Liver (tissue), 9 donors: Measurements from ENCODE around the gene PGM3. TPM values are rescaled to one million over a fixed set of nuclear protein-coding genes. Genes with fewer than 3 reads are reported as not detected.

Source experiments
- DNase-seq: peaks from one replicate; pipeline ENCODE4 v3.0.0-alpha.2; 2017; ENCODE audit warnings: low spot score
- H3K27ac ChIP-seq, 2 donors: one replicate each; pipeline ENCODE4 v1.7.0; 2013; ENCODE audit warnings: inconsistent platforms in 2 of 2, low read length in 2 of 2, control low read depth in 1 of 2, low read depth in 1 of 2, mild to moderate bottlenecking in 1 of 2
- H3K27me3 ChIP-seq, 4 donors: one replicate each; pipeline versions ENCODE4 v1.6.1 to v1.7.0; 2013; ENCODE audit warnings: low read length in 3 of 4, inconsistent platforms in 1 of 4, mild to moderate bottlenecking in 1 of 4, moderate library complexity in 1 of 4; ENCODE audit not compliant: control insufficient read depth in 4 of 4, insufficient read depth in 4 of 4
- H3K36me3 ChIP-seq, 4 donors: one replicate each; pipeline versions ENCODE4 v1.6.1 to v1.7.0; 2013; ENCODE audit warnings: low read length in 3 of 4, mild to moderate bottlenecking in 3 of 4, low read depth in 1 of 4, moderate library complexity in 1 of 4; ENCODE audit not compliant: control insufficient read depth in 4 of 4, insufficient read depth in 3 of 4
- H3K4me1 ChIP-seq, 4 donors: one replicate each; pipeline versions ENCODE4 v1.6.1 to v1.7.0; 2013; ENCODE audit warnings: low read length in 3 of 4, mild to moderate bottlenecking in 3 of 4, moderate library complexity in 1 of 4; ENCODE audit not compliant: control insufficient read depth in 4 of 4, insufficient read depth in 4 of 4
- H3K4me3 ChIP-seq, 3 donors: one replicate each; pipeline versions ENCODE4 v1.6.1 to v1.7.0; 2013; ENCODE audit warnings: low read length in 3 of 3, control low read depth in 1 of 3, low read depth in 1 of 3, mild to moderate bottlenecking in 1 of 3
- H3K9ac ChIP-seq, 2 donors: one replicate each; pipeline ENCODE4 v1.7.0; 2013; ENCODE audit warnings: low read length in 2 of 2, mild to moderate bottlenecking in 2 of 2, moderate library complexity in 2 of 2, control low read depth in 1 of 2, low read depth in 1 of 2
- H3K9me3 ChIP-seq, 4 donors: one replicate each; pipeline versions ENCODE4 v1.6.1 to v1.7.0; 2013; ENCODE audit warnings: low read length in 3 of 4; ENCODE audit not compliant: control insufficient read depth in 4 of 4
- EGR1 ChIP-seq, 2 donors: IDR thresholded peaks; 2 replicates each; pipeline ENCODE4 v1.6.1; 2016 to 2018; ENCODE audit warnings: antibody characterized with exemption in 2 of 2, low read depth in 2 of 2
- FOXA1 ChIP-seq: IDR thresholded peaks from 2 replicates; pipeline ENCODE4 v1.6.1; 2016; ENCODE audit warnings: antibody characterized with exemption
- FOXA2 ChIP-seq: IDR thresholded peaks from 2 replicates; pipeline ENCODE4 v1.6.1; 2016; ENCODE audit warnings: antibody characterized with exemption
- GABPA ChIP-seq, 2 donors: IDR thresholded peaks in 1 of 2; conservative IDR thresholded peaks in 1 of 2; 2 replicates each; pipeline ENCODE4 v1.6.1; 2016; ENCODE audit warnings: antibody characterized with exemption in 2 of 2, mild to moderate bottlenecking in 1 of 2, moderate library complexity in 1 of 2
- HNF4A ChIP-seq, 2 donors: conservative IDR thresholded peaks; 2 replicates each; pipeline ENCODE4 v1.6.1; 2016; ENCODE audit warnings: antibody characterized with exemption in 2 of 2, mild to moderate bottlenecking in 2 of 2
- HNF4G ChIP-seq: IDR thresholded peaks from 2 replicates; pipeline ENCODE4 v1.6.1; 2016; ENCODE audit warnings: antibody characterized with exemption
- JUND ChIP-seq, 2 donors: IDR thresholded peaks; 2 replicates each; pipeline ENCODE4 v1.6.1; 2016; ENCODE audit warnings: antibody characterized with exemption in 2 of 2
- NR2F2 ChIP-seq: IDR thresholded peaks from 2 replicates; pipeline ENCODE4 v1.6.1; 2016; ENCODE audit warnings: antibody characterized with exemption
- RAD21 ChIP-seq, 2 donors: IDR thresholded peaks; 2 replicates each; pipeline ENCODE4 v1.6.1; 2016; ENCODE audit warnings: antibody characterized with exemption in 2 of 2, mild to moderate bottlenecking in 2 of 2
- RXRA ChIP-seq, 2 donors: IDR thresholded peaks; 2 replicates each; pipeline ENCODE4 v1.6.1; 2017 to 2018; ENCODE audit warnings: antibody characterized with exemption in 2 of 2, mild to moderate bottlenecking in 1 of 2
- SP1 ChIP-seq: IDR thresholded peaks from 2 replicates; pipeline ENCODE4 v1.6.1; 2018; ENCODE audit warnings: antibody characterized with exemption, mild to moderate bottlenecking
- TAF1 ChIP-seq: conservative IDR thresholded peaks from 2 replicates; pipeline ENCODE4 v1.6.1; 2016; ENCODE audit warnings: antibody characterized with exemption, mild to moderate bottlenecking
- YY1 ChIP-seq: IDR thresholded peaks from 2 replicates; pipeline ENCODE4 v1.6.1; 2016; ENCODE audit warnings: antibody characterized with exemption, mild to moderate bottlenecking
- WGBS: extraction: QIAGEN DNeasy Blood & Tissue Kit; methylation state at CpG from one replicate; pipeline ENCODE4 v1.1.7; 2013; 5-methylcytosine and 5-hydroxymethylcytosine counted together
- polyA plus RNA-seq, 2 donors: library from polyadenylated mRNA; stranded (reverse) in 1 of 2; unstranded in 1 of 2; fragments of 200-250 nt in 1 of 2; fragments of >200 nt in 1 of 2; fragmentation: Nextera tagmentation in 1 of 2; extraction: Ambion mirVana in 1 of 2; gene quantifications; one replicate each; pipeline versions ENCODE4 v1.2.1 to v1.2.3, GENCODE V29; 2013 to 2015
- total RNA-seq, 2 donors: library from RNA; depleted of rRNA; stranded (reverse); fragments of >200 nt; gene quantifications; one replicate each; pipeline ENCODE4 v1.2.3, GENCODE V29; 2014
- TF ChIP-seq, protein P1 (sequence below): IDR thresholded peaks from 2 replicates; pipeline ENCODE4 v1.6.1; 2016; ENCODE audit warnings: antibody characterized with exemption
- TF ChIP-seq, protein P2 (sequence below): IDR thresholded peaks from 2 replicates; pipeline ENCODE4 v1.6.1; 2016; ENCODE audit warnings: antibody characterized with exemption, mild to moderate bottlenecking
- TF ChIP-seq, protein P3 (sequence below): IDR thresholded peaks from 2 replicates; pipeline ENCODE4 v1.6.1; 2016; ENCODE audit warnings: antibody characterized with exemption
- TF ChIP-seq, protein P4 (sequence below): IDR thresholded peaks from 2 replicates; pipeline ENCODE4 v1.6.1; 2016; ENCODE audit warnings: antibody characterized with exemption
- TF ChIP-seq, protein P5 (sequence below): fragments of 150-350 bp; IDR thresholded peaks from 2 replicates; pipeline ENCODE4 v1.5.1; 2017; ENCODE audit warnings: improper control_type of control experiment, low read depth, low read length; ENCODE audit not compliant: missing input control
- donor health status: healthy.
- donor health status: healthy.
- donor health status: healthy.
- donor health status: healthy.
- donor health status: healthy.

PGM3 gene
- total and polyA plus RNA-seq, 4 donors, result 14.7 to 61.1 (median 26.0) TPM

DNA sequence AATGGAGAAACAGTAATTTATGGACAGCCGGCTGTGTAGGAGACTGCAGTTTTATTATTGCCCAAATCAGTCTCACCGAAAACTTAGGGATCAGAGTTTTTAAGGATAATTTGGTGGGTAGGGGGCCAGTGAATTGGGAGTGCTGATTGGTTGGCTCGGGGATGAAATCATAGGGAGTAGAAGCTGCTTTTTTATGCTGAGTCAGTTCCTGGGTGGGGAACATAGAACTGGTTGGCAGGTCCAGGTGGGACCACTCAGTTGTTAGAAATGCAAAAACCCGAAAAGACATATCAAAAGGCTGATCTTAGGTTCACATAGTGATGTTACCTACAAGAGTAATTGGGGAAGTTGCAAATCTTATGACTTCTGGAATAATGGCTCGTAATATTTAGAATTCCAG is 66.3 kb downstream of the PGM3 start:
- no peak overlapping the region for H3K4me3 ChIP-seq
- no peaks in the 10 kb centered on the region for H3K4me1 ChIP-seq
- TF ChIP-seq FOXA2 (no peak), SP1 (no peak), HNF4A (conservative IDR thresholded peaks at IDR 0.05) (no peak), EGR1 (IDR thresholded peaks at IDR 0.05; ENCODE audit: low read depth in 2 of 2) (no peak), RAD21 (IDR thresholded peaks at IDR 0.05) (no peak), YY1 (no peak), RXRA (IDR thresholded peaks at IDR 0.05) (no peak), NR2F2 (no peak), FOXA1 (no peak), HNF4G (no peak), GABPA (IDR thresholded peaks at IDR 0.05 in 1 of 2, conservative IDR thresholded peaks at IDR 0.05 in 1 of 2) (no peak), TAF1 (no peak), JUND (IDR thresholded peaks at IDR 0.05) (no peak)
- TF ChIP-seq, protein P1, sequence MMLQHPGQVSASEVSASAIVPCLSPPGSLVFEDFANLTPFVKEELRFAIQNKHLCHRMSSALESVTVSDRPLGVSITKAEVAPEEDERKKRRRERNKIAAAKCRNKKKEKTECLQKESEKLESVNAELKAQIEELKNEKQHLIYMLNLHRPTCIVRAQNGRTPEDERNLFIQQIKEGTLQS, result no peak
- TF ChIP-seq, protein P2, sequence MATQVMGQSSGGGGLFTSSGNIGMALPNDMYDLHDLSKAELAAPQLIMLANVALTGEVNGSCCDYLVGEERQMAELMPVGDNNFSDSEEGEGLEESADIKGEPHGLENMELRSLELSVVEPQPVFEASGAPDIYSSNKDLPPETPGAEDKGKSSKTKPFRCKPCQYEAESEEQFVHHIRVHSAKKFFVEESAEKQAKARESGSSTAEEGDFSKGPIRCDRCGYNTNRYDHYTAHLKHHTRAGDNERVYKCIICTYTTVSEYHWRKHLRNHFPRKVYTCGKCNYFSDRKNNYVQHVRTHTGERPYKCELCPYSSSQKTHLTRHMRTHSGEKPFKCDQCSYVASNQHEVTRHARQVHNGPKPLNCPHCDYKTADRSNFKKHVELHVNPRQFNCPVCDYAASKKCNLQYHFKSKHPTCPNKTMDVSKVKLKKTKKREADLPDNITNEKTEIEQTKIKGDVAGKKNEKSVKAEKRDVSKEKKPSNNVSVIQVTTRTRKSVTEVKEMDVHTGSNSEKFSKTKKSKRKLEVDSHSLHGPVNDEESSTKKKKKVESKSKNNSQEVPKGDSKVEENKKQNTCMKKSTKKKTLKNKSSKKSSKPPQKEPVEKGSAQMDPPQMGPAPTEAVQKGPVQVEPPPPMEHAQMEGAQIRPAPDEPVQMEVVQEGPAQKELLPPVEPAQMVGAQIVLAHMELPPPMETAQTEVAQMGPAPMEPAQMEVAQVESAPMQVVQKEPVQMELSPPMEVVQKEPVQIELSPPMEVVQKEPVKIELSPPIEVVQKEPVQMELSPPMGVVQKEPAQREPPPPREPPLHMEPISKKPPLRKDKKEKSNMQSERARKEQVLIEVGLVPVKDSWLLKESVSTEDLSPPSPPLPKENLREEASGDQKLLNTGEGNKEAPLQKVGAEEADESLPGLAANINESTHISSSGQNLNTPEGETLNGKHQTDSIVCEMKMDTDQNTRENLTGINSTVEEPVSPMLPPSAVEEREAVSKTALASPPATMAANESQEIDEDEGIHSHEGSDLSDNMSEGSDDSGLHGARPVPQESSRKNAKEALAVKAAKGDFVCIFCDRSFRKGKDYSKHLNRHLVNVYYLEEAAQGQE, result no peak
- TF ChIP-seq, protein P3, sequence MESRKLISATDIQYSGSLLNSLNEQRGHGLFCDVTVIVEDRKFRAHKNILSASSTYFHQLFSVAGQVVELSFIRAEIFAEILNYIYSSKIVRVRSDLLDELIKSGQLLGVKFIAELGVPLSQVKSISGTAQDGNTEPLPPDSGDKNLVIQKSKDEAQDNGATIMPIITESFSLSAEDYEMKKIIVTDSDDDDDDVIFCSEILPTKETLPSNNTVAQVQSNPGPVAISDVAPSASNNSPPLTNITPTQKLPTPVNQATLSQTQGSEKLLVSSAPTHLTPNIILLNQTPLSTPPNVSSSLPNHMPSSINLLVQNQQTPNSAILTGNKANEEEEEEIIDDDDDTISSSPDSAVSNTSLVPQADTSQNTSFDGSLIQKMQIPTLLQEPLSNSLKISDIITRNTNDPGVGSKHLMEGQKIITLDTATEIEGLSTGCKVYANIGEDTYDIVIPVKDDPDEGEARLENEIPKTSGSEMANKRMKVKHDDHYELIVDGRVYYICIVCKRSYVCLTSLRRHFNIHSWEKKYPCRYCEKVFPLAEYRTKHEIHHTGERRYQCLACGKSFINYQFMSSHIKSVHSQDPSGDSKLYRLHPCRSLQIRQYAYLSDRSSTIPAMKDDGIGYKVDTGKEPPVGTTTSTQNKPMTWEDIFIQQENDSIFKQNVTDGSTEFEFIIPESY, result no peak
- TF ChIP-seq, protein P4, sequence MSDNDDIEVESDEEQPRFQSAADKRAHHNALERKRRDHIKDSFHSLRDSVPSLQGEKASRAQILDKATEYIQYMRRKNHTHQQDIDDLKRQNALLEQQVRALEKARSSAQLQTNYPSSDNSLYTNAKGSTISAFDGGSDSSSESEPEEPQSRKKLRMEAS, result no peak
- H3K36me3 ChIP-seq, result peaks cover 11 to 64% (median 39%) of the 10 kb centered on the region in 4 donors
- H3K27ac ChIP-seq, result no peak overlapping the region
- no peak for DNase-seq
- 98% methylated on average over 5 of the region's 5 CpGs for WGBS
- H3K9ac ChIP-seq, result no peak overlapping the region
- no peaks in the 10 kb centered on the region for H3K9me3 ChIP-seq
- no peaks in the 10 kb centered on the region for H3K27me3 ChIP-seq

DNA sequence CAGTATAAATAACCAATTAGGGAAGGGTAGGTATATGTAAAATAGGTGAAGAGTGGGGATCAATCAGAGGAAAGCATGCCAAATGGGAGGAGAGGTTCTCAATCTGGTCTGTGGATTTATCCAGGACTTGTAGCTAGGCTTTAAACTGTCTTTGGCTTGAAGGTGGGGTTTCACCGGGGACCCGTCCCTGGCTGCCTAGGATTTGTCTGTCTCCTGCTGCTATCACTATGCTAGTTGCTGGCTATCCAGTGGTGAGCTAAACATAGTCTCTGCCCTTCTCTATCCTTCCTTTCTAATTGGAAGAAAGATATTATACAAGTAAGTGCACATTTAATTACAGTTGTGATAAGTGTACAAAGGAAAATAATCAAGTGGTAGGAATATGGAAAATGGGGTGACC is 66.8 kb downstream of the PGM3 start:
- no peak for DNase-seq
- H3K9ac ChIP-seq, result no peak overlapping the region
- H3K9me3 ChIP-seq, result no peaks in the 10 kb centered on the region
- H3K27ac ChIP-seq, result no peak overlapping the region
- 94% methylated on average over 2 of the region's 2 CpGs for WGBS
- no peaks in the 10 kb centered on the region for H3K27me3 ChIP-seq
- no peaks in the 10 kb centered on the region for H3K4me1 ChIP-seq
- peaks cover 11 to 63% (median 37%) of the 10 kb centered on the region in 4 donors for H3K36me3 ChIP-seq
- H3K4me3 ChIP-seq, result no peak overlapping the region
- TF ChIP-seq TAF1, result no peak
- no peak for TF ChIP-seq RXRA (IDR thresholded peaks at IDR 0.05)
- no peak for TF ChIP-seq GABPA (IDR thresholded peaks at IDR 0.05 in 1 of 2, conservative IDR thresholded peaks at IDR 0.05 in 1 of 2)
- no peak for TF ChIP-seq HNF4G
- TF ChIP-seq, protein P5, sequence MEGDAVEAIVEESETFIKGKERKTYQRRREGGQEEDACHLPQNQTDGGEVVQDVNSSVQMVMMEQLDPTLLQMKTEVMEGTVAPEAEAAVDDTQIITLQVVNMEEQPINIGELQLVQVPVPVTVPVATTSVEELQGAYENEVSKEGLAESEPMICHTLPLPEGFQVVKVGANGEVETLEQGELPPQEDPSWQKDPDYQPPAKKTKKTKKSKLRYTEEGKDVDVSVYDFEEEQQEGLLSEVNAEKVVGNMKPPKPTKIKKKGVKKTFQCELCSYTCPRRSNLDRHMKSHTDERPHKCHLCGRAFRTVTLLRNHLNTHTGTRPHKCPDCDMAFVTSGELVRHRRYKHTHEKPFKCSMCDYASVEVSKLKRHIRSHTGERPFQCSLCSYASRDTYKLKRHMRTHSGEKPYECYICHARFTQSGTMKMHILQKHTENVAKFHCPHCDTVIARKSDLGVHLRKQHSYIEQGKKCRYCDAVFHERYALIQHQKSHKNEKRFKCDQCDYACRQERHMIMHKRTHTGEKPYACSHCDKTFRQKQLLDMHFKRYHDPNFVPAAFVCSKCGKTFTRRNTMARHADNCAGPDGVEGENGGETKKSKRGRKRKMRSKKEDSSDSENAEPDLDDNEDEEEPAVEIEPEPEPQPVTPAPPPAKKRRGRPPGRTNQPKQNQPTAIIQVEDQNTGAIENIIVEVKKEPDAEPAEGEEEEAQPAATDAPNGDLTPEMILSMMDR, result no peak
- TF ChIP-seq YY1, result no peak
- TF ChIP-seq, protein P1, result no peak
- TF ChIP-seq FOXA1, result no peak
- no peak for TF ChIP-seq JUND (IDR thresholded peaks at IDR 0.05)
- TF ChIP-seq FOXA2, result no peak
- TF ChIP-seq NR2F2, result no peak
- TF ChIP-seq, protein P2, result no peak
- TF ChIP-seq, protein P4, result no peak
- no peak for TF ChIP-seq EGR1 (IDR thresholded peaks at IDR 0.05; ENCODE audit: low read depth in 2 of 2)
- TF ChIP-seq RAD21 (IDR thresholded peaks at IDR 0.05), result no peak
- no peak for TF ChIP-seq HNF4A (conservative IDR thresholded peaks at IDR 0.05)
